ENCODE results near the gene HM13.

DNA sequence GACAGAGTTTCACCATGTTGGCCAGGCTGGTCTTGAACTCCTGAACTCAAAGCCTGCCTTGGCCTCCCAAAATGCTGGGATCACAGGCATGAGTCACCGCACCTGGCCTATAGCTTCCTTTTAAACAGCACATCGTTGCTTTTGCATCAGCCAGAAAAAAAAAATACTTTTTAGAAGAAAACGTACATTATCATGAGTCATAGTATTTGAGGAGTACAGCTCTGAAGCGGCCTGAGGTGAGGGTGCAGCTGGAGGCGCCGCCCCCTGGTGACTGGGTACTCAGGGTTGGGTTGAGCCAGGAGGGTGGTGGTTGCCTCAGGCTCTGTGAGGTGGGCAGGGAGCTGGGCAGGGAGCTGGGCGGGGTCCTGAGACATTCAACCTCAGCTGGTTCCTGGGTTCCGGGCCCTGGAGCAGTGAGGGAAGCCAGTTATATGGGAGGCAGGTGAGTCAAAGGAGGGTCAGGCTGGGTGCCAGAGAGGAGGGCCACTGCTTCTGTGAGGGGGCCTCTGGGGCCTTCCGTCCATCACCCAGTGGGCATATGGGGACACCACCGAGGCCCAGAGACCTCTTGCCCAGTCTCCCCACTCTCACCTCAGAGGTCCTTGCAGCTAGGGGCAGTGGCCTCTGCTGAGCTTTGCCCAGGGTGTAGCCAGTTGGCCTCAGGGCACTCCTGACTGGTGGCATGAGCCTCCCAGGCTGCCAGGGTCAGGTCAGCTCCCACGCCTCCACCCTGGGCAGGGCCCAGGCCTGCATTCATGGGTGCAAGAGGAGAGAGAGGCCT, 79.2 kb downstream of the HM13 start:
- TF ChIP-seq MEF2D (CRISPR knock-in tag; IDR thresholded peaks at IDR 0.05) (no peak; the same call in 1 of the 2 replicates), NFE2L1 (CRISPR knock-in tag; IDR thresholded peaks at IDR 0.05; ENCODE audit: borderline replicate concordance) (no peak), SPEN (CRISPR knock-in tag; IDR thresholded peaks at IDR 0.05; ENCODE audit: low read depth) (peak; percentile 38; the same call in 1 of the 2 replicates), EZH2 (conservative IDR thresholded peaks at IDR 0.05; ENCODE audit: low read depth, low read length) (no peak), HIVEP1 (CRISPR knock-in tag; IDR thresholded peaks at IDR 0.05) (peak; percentile 81), EP300 (IDR thresholded peaks at IDR 0.05; ENCODE audit: low read depth in 2 of 2, low read length in 2 of 2) (no peak), EP300 (CRISPR knock-in tag; IDR thresholded peaks at IDR 0.05; ENCODE audit: borderline replicate concordance) (peak; percentile 48; the same call in 1 of the 2 replicates), ZNF317 (CRISPR knock-in tag; IDR thresholded peaks at IDR 0.05) (peak; percentile 38; the same call in 1 of the 2 replicates), ZNF34 (CRISPR knock-in tag; IDR thresholded peaks at IDR 0.05; ENCODE audit: borderline replicate concordance) (no peak), SETDB1 (CRISPR knock-in tag; IDR thresholded peaks at IDR 0.05; ENCODE audit: borderline replicate concordance) (no peak), POLR2AphosphoS2 (IDR thresholded peaks at IDR 0.05; ENCODE audit: low read depth, low read length) (no peak)
- TF ChIP-seq, protein P1, sequence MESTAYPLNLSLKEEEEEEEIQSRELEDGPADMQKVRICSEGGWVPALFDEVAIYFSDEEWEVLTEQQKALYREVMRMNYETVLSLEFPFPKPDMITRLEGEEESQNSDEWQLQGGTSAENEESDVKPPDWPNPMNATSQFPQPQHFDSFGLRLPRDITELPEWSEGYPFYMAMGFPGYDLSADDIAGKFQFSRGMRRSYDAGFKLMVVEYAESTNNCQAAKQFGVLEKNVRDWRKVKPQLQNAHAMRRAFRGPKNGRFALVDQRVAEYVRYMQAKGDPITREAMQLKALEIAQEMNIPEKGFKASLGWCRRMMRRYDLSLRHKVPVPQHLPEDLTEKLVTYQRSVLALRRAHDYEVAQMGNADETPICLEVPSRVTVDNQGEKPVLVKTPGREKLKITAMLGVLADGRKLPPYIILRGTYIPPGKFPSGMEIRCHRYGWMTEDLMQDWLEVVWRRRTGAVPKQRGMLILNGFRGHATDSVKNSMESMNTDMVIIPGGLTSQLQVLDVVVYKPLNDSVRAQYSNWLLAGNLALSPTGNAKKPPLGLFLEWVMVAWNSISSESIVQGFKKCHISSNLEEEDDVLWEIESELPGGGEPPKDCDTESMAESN (CRISPR knock-in tag; conservative IDR thresholded peaks at IDR 0.05): no peak; the same call in 1 of the 2 replicates
- TF ChIP-seq, protein P2, sequence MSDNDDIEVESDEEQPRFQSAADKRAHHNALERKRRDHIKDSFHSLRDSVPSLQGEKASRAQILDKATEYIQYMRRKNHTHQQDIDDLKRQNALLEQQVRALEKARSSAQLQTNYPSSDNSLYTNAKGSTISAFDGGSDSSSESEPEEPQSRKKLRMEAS (IDR thresholded peaks at IDR 0.05): no peak; the same call in 1 of the 2 replicates

All from HepG2 (cell line).